Fibroblast of gingiva (primary cell): ENCODE data around the gene CSNK1A1.
"Not testable (repeated sequence)": the region's sequence is repeated elsewhere in the genome, so short reads cannot be mapped to it uniquely, and the experiment has no call there.

Experiments
- DNase-seq: peaks from one replicate; pipeline ENCODE4 v3.0.0-alpha.2; 2011; ENCODE audit warnings: low read depth

The CSNK1A1 gene

DNA sequence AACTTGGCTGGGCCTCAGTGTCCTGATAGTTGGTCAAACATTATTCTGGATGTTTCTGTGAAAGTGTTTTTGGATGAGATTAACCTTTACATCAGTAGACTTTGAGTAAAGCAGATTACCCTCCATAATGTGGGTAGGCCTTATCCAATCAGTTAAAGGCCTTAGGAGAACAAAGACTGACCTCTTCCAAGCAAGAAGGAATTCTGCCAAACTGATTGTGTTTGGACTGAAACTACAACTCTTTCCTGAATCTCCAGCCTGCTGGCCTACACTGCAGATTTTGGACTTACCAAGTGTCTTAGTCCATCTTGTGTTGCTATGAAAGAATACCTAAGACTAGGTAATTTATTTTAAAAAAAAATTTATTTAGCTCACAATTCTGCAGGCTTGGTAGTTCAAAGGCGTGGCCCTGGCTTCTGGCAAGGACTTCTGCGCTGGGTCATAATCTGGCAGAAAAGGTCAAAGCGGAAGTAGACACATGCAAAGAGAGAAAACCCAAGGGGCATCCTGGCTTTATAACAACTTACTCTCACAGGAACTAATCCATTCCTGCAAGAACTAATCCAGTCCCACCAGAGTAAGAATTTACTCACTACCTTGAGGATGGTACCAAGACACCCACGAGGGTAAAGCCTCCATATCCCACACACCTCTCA, 21.5 kb upstream of the CSNK1A1 start:
- no peak for DNase-seq

DNA sequence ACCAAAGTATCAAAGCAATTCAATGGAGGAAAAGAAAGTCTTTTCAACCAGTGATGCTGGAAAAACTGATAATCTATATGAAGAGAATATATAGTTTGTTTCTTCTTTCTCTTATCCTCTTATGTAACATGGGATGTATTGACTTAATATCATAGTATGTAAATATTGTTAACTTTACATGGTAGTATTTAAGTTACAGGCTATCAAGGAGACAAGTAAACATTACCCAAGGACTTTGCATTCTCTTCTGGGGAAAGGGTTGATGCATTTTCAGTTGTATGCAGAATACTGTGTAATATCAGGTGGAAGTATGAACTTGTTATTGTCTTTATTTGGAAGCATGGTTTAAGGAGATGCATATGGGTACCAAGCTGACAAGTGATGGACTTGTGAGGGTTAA, 20.9 kb upstream of the CSNK1A1 start:
- DNase-seq = no peak

DNA sequence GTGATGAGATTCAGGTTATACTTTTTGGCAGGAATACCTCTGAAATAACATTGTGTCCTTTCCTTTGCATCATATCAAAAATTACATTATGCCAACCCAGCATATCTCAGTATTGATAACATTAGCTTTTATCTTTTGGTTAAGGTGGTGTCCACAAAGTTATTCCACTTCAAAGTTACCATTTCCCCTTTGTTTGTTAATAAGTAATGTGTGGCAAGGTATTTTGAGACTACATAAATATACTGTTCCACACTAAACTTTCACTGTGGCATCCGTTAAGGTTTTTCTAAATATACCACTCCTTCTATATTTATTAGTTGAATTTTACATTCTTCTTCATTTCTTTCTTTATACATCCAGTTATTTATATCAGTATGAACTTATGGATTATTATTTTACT, 16.0 kb upstream of the CSNK1A1 start:
- no peak for DNase-seq

DNA sequence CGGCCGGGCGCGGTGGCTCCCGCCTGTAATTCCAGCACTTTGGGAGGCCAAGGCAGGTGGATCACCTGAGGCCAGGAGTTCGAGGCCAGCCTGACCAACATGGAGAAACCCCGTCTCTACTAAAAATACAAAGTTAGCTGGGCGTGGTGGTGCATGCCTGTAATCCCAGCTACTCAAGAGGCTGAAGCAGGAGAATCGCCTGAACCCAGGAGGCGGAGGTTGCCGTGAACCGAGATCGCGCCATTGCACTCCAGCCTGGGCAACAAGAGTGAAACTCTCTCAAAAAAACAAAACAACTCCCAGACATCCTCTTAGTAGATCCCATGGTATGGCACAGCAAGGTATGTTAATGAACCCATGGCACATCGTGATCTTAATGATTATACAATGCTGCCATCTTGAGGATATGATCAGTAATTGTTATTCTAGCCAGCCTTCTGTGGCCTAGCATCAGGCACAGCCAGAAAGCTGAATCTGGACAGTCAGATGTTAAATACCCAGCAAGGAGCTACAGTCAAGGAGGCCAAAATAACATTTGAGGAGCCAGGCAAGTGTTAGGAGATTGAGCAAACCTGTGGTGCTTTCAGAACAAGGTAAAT, 13.4 kb upstream of the CSNK1A1 start:
- DNase-seq = peak; percentile 76

DNA sequence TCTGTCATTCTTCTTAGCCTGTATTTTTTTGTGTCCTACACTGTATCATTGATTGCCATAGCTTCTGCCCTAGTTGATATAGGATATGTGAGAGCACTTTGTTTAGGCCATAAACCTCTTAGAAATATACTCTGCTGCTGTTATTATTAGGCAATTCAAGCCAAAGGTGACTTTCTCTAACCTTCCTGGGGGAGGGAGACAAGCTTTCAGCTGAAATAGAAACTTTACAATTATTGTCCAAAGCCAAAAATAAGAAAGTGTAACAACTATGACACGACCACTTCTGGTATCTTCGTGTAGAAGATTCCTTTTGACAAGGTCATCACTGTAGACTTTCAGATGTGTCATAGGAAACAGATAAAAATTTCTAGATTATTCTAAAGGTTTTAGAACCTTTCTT, 12.2 kb upstream of the CSNK1A1 start:
- peak; percentile 50 for DNase-seq

DNA sequence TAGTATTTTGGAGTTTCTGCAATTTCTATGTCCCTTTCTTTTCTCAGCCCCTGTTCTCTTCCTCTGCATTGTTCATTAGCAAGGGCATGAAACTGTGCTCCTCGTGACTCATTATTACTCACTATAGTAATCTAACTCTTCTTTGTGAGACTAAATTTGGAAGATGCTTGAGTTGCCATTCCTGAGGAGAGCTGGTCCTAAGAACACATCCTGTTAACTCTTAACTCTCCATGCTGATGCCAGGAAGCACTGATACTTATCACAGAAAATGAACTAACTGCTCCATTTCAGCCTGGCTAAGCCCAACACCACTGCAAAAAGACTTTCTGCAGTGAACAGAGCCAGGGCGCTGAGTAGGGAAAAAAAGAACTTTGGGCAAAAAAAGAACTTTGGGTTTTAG, 10.6 kb upstream of the CSNK1A1 start:
- DNase-seq = peak; percentile 91

DNA sequence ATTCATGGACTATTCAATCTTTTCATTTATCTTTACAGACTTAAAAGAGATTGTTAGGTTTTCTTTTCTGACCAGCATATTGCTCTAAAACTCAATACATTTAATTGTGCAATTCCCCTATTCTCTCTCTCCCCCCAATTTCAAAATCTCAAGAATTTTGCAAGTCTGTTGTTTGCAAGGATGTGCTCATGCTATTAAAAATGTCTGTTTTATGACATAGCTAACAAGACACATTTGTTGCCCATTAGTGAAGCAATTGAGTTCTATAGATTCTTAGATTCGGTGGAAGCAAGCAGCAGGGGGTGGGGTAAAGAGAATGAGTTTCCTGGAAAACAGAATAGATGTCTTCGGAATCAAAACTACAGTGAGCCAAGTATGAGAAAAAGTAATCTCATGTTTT, 8.5 kb upstream of the CSNK1A1 start:
- DNase-seq = peak; percentile 92

DNA sequence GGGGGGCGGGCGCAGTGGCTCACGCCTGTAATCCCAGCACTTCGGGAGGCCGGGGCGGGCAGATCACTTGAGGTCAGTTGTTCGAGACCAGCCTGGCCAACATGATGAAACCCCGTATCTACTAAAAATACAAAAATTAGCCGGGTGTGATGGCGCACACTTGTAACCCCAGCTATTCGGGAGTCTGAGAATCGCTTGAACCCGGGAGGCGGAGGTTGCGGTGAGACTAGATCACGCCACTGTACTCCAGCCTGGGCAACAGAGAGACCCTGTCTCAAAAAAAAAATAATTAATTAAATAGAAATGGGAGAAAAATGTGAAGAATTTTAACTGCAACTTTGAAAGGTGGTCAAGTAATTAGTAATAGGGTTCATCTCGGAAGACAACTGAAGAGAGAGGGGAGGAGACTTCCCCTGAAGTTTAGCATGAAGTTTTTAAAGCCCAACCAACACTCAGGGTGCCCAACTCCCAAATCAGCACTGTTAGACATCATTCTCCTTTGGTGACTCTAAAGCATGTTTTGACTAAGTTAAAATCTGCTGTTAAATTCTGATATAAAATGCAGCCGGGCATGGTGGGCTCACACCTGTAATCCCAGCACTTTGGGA, 1.4 kb upstream of the CSNK1A1 start:
- no peak for DNase-seq

DNA sequence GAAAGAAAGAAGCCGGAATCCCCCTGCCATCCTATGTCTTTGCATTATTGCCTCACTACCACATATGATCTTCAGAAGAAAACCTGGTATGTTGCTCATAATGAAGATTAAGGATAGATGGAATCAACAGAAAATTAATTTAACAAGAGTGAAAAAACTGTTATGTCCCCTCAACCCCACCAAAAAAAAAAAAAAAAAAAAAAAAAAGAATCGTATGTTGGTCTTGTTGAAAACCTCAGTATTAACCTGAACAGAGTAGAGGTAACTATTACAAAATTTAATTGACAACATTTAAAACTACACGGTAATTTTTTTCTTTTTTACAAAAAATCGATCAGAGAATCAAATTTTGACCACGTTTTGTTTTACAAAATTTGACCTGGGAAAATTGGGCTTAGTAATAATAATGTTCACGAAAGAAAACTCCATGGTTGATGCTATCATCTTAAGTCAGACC, 827 bp upstream of the CSNK1A1 start:
- no peak for DNase-seq

DNA sequence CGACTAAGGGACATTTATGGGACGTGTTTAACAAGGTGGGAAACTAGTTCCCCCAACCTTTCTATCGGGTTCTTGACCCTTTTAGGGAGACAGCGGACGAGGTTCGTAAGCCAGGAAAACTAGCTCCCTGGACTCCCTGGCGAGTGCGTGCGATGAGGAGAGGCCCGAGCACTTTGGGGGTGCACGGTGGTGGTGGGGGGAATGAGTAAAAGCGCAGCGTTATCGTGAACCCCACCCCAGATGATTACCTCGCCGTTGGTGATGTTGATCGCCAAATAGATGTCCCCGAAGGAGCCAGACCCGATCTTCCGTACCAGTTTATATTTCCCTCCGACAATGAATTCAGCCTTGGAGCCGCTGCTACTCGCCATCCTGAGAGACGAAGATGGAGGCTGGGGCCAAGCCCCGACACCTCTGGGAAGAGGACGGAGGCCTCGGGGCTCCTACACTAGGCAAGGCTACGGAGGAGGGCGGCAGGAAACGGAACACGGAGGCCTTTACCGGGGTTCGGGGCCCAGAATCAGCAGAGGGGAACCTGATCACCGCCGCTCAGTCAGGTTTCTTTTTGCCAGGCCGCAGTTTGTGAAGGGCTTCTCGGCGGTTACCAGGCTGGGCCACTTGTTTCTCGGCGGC, 529 bp downstream of the CSNK1A1 start:
- no peak for DNase-seq

DNA sequence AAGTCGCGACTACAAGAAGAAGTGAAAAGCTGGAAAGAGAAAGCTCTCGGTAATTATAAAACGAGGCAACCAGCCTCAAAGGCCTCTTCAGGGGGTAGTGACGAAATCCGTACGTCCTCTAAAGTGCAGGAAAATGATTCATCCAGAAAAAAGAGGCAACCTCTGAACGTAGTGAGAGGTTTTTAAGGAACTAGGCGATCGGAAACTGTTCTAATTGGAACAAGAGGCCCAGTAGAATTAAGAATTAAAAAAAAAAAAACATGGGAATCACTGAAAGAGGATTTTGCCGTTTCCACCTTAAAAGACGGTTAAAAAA, 1.0 kb downstream of the CSNK1A1 start:
- peak; percentile 78 for DNase-seq

DNA sequence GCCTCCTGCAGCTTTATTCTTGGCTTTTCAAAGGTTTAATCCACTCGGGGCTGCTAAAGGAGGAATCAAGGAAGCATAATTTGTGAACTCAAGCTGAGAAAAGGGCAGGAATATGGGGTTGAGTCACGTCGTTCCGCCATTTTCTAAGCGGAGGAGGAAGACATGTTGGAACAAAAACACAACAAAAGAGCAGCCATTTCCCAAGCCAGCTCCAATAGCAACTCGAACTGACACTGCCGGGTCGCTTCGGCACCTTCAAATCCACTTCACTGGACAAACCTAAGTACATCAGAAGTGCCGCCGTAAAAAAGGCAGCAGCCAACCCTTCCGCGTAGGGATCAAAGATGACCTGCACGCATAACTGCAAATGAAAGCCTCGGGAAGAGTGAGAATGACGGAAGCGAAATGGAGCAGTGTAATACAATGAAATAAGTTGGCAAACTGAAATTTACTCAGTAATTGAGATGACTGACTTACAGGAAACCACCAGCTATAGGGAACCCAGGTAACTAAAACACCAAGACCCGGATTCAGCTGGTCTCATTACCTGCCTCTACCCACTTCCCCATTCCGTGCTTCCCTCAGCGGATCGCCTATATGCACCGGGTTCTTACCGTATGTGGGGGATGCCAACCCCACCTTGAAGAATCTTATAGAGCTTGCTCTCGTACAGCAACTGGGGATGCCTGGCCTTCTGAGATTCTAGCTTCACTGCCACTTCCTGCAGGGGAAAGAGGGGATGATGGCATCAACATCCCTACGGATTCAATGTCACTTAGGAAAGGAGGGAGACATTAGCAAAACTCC, 1.6 kb downstream of the CSNK1A1 start:
- peak; percentile 44 for DNase-seq

DNA sequence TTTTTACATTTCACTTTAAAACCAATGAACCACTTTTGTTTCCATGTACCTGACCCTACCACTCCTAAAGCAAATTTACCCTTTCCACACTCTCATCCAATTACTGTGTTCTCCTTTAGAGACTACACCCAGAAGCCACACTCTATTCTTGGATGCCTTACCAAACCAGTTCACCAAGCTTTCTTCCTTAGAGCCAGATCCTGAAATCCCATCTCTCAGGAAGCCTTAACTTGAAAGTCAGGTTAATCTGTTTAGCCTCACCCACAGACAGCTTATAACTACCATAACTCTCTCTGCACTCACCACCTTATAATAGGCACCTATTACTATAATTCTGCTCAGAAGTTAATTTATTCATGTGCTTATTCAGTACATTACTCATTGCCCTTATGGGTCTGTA, 4.3 kb downstream of the CSNK1A1 start:
- no peak for DNase-seq

DNA sequence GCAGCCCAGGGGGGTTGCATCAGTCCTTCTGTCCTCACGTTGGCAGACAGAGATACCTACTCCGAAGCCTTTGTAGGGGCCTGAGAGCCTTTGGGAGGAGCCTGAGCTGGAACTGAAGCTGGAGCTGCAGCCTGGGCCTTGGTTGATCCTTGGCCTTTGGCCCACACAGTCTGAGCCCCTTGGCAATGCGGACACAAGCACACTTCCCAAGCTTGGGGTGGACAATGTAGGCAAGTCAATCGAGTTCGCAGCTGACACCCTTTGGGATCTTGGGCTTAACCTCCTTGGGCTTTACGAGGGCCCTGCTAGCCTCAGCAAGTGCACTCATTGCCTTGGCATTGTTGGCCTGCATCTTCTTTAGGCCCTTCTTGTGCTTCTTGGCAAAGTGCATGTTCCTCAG, 5.9 kb downstream of the CSNK1A1 start:
- no peak for DNase-seq

DNA sequence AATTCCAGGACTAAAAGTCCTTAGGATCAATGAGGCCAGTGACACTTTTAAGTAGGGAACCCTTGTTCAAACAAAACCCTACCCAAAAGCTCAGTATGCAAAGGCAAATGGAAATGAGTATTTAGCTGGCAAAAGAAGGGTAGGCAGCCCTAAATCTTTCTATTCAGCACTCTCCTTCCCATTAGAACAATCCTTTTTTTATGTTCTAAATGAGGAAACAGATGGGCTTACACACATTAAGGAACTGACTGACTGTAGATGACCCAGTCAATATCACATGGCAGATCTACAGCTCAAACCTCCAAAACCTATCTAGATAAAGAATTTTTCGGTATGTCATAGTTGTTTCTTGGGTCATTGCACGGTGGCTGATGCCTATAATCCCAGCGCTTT, 7.2 kb downstream of the CSNK1A1 start:
- no peak for DNase-seq

DNA sequence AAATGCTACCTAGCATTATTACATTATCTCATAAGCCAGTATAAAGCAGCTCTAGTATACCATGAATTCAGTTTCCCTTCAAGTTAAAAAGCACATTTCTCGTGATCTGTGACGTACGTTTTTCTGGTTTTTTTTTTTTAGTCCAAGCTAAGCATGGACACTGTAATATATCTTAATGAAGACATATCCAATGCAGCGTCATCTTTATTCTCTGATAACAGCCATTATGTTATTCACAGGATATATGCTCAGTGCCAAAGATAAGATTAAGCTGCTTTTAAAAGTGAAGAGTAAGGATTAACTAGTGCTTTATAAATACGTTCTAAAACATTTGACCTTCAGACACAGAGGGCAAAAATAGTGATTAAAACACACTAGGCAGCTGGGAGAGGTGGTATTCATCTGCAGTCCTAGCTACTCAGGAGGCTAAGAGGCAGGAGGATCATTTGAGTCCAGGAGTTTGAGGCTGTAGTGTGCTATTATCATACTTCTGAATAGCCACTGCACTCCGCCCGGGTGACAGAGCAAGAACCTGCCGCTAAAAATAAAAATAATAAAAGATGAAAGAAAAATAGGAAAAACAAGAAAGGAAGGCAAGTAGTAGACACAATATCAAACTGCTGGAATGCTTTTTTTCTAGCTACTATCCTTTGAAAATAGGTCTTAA, 7.7 kb downstream of the CSNK1A1 start:
- DNase-seq = no peak

DNA sequence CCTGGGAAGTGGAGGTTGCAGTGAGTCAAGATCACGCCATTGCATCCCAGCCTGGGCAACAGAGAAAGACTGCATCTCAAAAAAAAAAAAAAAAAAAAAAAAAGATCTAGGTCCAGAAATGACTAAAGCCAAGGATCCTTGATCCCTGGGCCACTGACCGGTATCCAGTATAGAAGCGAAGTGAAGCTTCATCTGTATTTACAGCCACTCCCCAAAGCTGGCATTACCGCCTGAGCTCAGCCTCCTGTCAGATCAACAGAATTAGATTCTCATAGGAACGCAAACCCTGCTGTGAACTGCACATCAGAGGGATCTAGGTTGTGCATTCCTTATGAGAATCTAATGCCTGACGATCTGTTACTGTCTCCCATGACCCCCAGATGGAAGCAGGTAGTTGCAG, 9.3 kb downstream of the CSNK1A1 start:
- no peak for DNase-seq

DNA sequence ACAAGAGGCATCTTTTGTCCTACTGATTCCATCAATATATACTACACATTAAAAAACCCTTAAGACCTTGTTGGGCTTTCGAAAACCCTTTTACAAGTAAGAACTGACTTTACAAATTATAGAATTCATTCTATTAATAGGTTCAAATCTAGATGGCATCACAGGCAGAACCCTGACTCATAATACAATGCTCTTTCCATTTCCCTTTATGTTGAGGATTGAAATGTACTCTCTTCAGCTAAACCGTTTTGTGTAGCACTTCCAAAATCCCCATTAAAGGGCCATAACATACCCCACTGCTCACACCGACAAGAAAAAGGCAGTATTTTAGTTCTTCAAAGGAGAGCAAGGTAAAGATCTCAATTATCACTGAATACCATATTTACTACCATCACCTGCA, 11.2 kb downstream of the CSNK1A1 start:
- no peak for DNase-seq

DNA sequence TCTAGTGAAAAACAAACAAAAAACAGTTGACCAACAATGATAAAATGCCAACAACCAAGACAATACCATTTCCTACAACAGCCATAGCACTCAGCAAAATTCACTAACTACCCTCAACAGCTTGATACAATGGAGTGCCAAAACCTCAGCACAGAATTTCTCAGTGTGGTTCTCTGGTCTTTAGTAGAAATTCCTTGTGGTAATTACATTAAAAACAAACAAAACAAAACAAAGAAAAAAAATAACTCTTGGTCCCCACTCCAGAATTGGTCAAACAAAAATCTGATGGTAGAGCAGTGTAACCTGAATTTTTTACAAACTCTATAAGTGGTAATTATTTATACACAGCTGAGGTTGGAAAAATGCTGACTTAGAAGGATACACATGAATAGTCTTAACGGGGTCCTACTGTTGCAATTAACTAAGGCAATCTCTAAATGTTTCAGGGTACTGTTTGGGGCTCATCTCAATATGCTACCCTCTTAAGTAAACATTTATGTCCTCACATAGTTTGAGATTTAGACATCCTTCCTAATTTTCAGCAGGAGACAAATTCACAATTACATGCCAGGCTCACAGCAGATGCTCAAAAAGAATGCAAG, 13.8 kb downstream of the CSNK1A1 start:
- no peak for DNase-seq

DNA sequence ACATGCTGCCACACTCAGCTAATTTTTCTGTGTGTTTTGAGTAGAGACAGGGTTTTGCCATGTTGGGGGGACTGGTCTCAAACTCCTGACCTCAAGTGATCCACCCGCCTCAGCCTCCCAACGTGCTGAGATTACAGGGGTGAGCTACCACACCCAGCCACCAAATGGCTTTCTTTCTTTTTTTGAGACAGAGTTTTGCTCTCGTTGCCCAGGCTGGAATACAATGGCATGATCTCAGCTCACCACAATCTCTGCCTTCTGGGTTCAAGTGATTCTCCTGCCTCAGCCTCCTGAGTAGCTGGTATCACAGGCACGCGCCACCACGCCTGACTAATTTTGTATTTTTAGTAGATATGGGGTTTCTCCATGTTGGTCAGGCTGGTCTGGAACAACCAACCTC, 15.5 kb downstream of the CSNK1A1 start:
- DNase-seq = not testable (repeated sequence)

DNA sequence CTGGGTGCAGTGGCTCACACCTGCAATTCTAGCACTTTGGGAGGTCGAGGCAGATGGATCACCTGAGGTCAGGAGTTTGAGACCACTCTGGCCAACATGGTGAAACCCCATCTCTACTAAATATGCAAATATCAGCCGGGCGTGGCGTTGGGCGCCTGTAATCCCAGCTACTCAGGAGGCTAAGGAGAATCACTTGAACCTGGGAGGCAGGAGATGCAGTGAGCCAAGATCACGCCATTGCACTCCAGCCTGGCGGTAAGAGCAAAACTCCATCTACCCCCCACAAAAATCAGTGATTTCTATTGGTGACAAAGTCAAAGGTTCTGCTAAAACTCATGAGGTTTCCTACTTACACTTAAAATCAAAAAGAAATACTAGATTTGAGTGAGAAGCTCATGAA, 18.8 kb downstream of the CSNK1A1 start:
- DNase-seq = no peak

DNA sequence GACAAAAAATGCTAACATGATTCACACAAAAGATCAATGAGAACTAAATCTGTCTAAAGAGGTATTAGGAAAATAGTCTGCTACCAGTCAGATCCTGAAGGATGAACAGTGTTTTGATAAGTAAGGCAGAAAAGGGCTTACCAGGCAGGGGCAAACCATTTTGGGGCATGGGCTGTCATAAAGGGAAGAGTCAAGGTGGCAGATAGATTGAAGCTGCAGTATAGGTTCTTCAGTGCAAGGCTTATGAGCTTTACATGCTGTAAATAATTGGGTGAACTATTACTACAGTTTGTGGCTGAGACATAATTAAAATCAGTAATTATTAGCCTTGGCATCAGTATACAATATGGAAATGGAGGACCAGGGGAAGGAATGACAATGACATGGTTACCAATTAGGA, 21.8 kb downstream of the CSNK1A1 start:
- DNase-seq = no peak
